Measurements from ENCODE around the gene SIGLEC11.
A peak's percentile ranks its signal among the peaks of the same experiment; 100 is the strongest.
"Not testable (repeated sequence)": the region's sequence is repeated elsewhere in the genome, so short reads cannot be mapped to it uniquely, and the experiment has no call there.

Gene SIGLEC11

DNA sequence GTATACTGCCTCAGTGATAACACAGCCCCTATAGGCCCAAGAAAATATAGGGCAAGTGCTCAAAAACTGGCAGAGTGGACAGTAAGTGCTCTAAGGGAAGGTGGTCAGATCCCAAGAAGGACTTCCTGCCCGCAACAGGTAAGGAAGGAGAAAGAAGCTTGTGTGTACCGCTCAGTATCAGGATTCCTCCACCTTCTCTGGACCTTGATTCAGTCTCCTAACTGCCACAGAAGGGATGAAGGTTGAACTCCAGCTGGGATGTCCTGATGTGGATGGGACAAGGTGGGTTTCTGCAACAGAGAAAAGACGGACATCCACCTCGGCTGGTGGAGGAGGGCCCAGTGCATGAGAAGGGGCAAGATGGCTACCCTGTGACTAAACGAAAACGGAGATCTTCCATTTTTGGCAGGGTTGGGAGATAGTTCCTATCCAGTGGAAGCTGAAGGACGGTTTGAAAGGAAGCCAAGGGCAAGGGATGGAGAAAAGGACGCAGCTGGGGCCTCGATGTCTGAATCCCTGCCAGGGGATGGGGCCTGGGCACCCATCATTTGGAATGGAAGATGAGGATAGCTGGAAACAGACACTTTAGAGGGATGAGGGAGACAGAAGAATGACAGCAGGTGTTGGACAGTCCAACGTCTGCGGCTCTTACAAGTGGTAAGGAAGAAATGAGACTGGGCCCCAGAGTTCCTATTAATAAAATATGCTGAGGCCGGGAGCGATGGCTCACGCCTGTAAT, 33.3 kb downstream of the SIGLEC11 start:
- no peaks in the 10 kb centered on the region for H3K27me3 ChIP-seq (replicated peaks; ENCODE audit: control insufficient read depth, insufficient read depth, low read length)
- DNase-seq (ENCODE audit: extremely low read depth, insufficient read length): no peak
- TF ChIP-seq CTCF (IDR thresholded peaks at IDR 0.05; ENCODE audit: insufficient read depth, low read length, poor library complexity, severe bottlenecking): no peak
- peak overlapping the region; percentile 87 for H3K4me3 ChIP-seq (replicated peaks; ENCODE audit: low read depth, low read length)
- H3K36me3 ChIP-seq (ENCODE audit: control insufficient read depth, insufficient read depth, low read length): peaks cover 24% of the 10 kb centered on the region

- peak overlapping the region; percentile 7; the same call in 1 of the 2 replicates for H3K4me3 ChIP-seq (replicated peaks; ENCODE audit: low read depth, low read length)
- no peak for TF ChIP-seq CTCF (IDR thresholded peaks at IDR 0.05; ENCODE audit: insufficient read depth, low read length, poor library complexity, severe bottlenecking)
- peaks cover 31% of the 10 kb centered on the region for H3K36me3 ChIP-seq (ENCODE audit: control insufficient read depth, insufficient read depth, low read length)
These were observed 34.5 kb downstream of the SIGLEC11 start for GRCh38 chr19:49926515-49926914.

GRCh38 chr19:49925486-49925885, 35.5 kb downstream of the SIGLEC11 start:
- TF ChIP-seq CTCF (IDR thresholded peaks at IDR 0.05; ENCODE audit: insufficient read depth, low read length, poor library complexity, severe bottlenecking): no peak
- H3K27me3 ChIP-seq (replicated peaks; ENCODE audit: control insufficient read depth, insufficient read depth, low read length): no peaks in the 10 kb centered on the region
- H3K4me3 ChIP-seq (replicated peaks; ENCODE audit: low read depth, low read length): peak overlapping the region; percentile 5; the same call in 1 of the 2 replicates
- H3K36me3 ChIP-seq (ENCODE audit: control insufficient read depth, insufficient read depth, low read length): peaks cover 34% of the 10 kb centered on the region
- DNase-seq (ENCODE audit: extremely low read depth, insufficient read length): no peak

More at GRCh38 chr19:49926515-49926914, 34.5 kb downstream of the SIGLEC11 start:
- DNase-seq (ENCODE audit: extremely low read depth, insufficient read length): no peak
- H3K27me3 ChIP-seq (replicated peaks; ENCODE audit: control insufficient read depth, insufficient read depth, low read length): no peaks in the 10 kb centered on the region

DNA sequence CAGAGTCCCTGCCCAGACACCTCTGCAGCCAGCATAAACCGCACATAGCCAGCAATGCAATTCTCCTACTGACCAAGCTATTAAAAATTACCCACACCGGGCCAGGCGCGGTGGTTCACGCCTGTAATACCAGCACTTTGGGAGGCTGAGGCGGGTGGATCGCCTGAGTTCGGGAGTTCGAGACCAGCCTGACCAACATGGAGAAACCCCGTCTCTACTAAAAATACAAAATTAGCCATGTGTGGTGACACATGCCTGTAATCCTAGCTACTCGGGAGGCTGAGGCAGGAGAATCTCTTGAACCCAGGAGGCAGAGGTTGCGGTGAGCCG, 36.1 kb downstream of the SIGLEC11 start:
- peak overlapping the region; percentile 14; the same call in 1 of the 2 replicates for H3K4me3 ChIP-seq (replicated peaks; ENCODE audit: low read depth, low read length)
- H3K36me3 ChIP-seq (ENCODE audit: control insufficient read depth, insufficient read depth, low read length): peaks cover 34% of the 10 kb centered on the region
- not testable (repeated sequence) for DNase-seq (ENCODE audit: extremely low read depth, insufficient read length); H3K27me3 ChIP-seq (replicated peaks; ENCODE audit: control insufficient read depth, insufficient read depth, low read length)

GRCh38 chr19:49924004-49924880, 36.7 kb downstream of the SIGLEC11 start:
- peak; percentile 70 for DNase-seq (ENCODE audit: extremely low read depth, insufficient read length)
- Histone ChIP-seq H3K36me3 (ENCODE audit: control insufficient read depth, insufficient read depth, low read length) (peaks cover 34% of the 10 kb centered on the region), H3K4me3 (replicated peaks; ENCODE audit: low read depth, low read length) (peak overlapping the region; percentile 23), H3K27me3 (replicated peaks; ENCODE audit: control insufficient read depth, insufficient read depth, low read length) (no peaks in the 10 kb centered on the region)
- TF ChIP-seq CTCF (IDR thresholded peaks at IDR 0.05; ENCODE audit: insufficient read depth, low read length, poor library complexity, severe bottlenecking): no peak
